T-helper 17 cell (primary cell): ENCODE results near the gene OLA1. TPM values are rescaled to one million over a fixed set of nuclear protein-coding genes. Genes with fewer than 3 reads are reported as not detected.

Experiments
- ATAC-seq: fragments of 150-1000 bp; cut with Tn5 transposase; 2 replicates; pipeline ENCODE4 v1.10.0; 2021; ENCODE audit warnings: mild to moderate bottlenecking, moderate library complexity
- DNase-seq, 3 donors: peaks; one replicate each; pipeline versions ENCODE4 v3.0.0 to v3.0.0-alpha.2; 2020 to 2021
- H3K9me3 ChIP-seq: one replicate; pipeline ENCODE4 v1.7.0; 2013; ENCODE audit warnings: low read length, mild to moderate bottlenecking; ENCODE audit not compliant: control insufficient read depth, poor library complexity, severe bottlenecking
- H3K27ac Mint-ChIP-seq: one replicate; pipeline ENCODE4 v1.8.0; 2022; ENCODE audit warnings: mild to moderate bottlenecking, moderate library complexity, mixed read lengths
- H3K27me3 Mint-ChIP-seq: one replicate; pipeline ENCODE4 v1.8.0; 2022; ENCODE audit warnings: mixed read lengths
- H3K36me3 Mint-ChIP-seq: one replicate; pipeline ENCODE4 v1.8.0; 2022; ENCODE audit warnings: low read depth, mixed read lengths
- H3K4me1 Mint-ChIP-seq: one replicate; pipeline ENCODE4 v1.8.0; 2022; ENCODE audit warnings: mild to moderate bottlenecking, mixed read lengths
- H3K4me3 Mint-ChIP-seq: one replicate; pipeline ENCODE4 v1.8.0; 2022; ENCODE audit warnings: mild to moderate bottlenecking, moderate library complexity, mixed read lengths
- total RNA-seq, 4 donors: library from RNA in 2 of 4; stranded (reverse) in 2 of 4; gene quantifications; one replicate each; pipeline ENCODE4 v1.2.3 and lab custom pipeline; 2022 to 2026

OLA1 gene
- total RNA-seq, 2 donors from 2014 or later = 42.3 to 43.6 TPM

- peaks cover 2% of the 10 kb centered on the region for H3K36me3 Mint-ChIP-seq
- H3K9me3 ChIP-seq = no peaks in the 10 kb centered on the region
- no peaks in the 10 kb centered on the region for H3K27me3 Mint-ChIP-seq
- ATAC-seq (no peak), DNase-seq (no peak)
- no peak overlapping the region for H3K27ac Mint-ChIP-seq
- H3K4me1 Mint-ChIP-seq = peaks cover 2% of the 10 kb centered on the region
- no peak overlapping the region for H3K4me3 Mint-ChIP-seq
These were observed 29.6 kb downstream of the OLA1 start for GRCh38 chr2:174218773-174219172.

GRCh38 chr2:174217869-174218268 is 30.5 kb downstream of the OLA1 start:
- Mint-ChIP-seq H3K4me1 (peaks cover 2% of the 10 kb centered on the region), H3K4me3 (no peak overlapping the region), H3K27me3 (no peaks in the 10 kb centered on the region), H3K36me3 (peaks cover 2% of the 10 kb centered on the region), H3K27ac (peak overlapping the region; percentile 41)
- no peaks in the 10 kb centered on the region for H3K9me3 ChIP-seq
- DNase-seq = no peak
- ATAC-seq = no peak

- H3K4me1 Mint-ChIP-seq = peaks cover 15% of the 10 kb centered on the region
- H3K36me3 Mint-ChIP-seq = no peaks in the 10 kb centered on the region
- H3K4me3 Mint-ChIP-seq = no peak overlapping the region
- H3K27ac Mint-ChIP-seq = no peak overlapping the region
- DNase-seq (no peak), ATAC-seq (no peak)
- no peaks in the 10 kb centered on the region for H3K27me3 Mint-ChIP-seq
- no peaks in the 10 kb centered on the region for H3K9me3 ChIP-seq
These were observed 36.4 kb downstream of the OLA1 start for GRCh38 chr2:174211954-174212353.

DNA sequence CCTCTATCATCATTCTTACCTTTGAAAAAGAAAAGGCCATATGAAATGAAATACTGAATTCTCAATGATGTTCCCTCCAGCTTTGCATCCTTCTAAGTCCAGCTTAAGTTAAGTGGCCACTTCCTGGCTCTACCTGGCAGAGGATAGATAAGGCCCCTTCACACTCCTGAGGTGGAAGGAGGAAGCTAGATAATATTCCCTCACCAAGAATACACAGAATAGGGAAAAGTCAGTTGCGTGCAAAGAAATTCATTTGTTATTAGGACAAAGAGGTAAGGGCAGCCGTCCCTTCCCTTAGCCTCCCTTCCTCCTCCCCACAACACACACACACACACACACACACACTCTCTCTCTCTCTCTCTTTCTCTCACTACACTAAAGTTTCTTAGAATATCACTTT is 37.5 kb downstream of the OLA1 start:
- Mint-ChIP-seq H3K4me3 (no peak overlapping the region), H3K27ac (no peak overlapping the region), H3K27me3 (no peaks in the 10 kb centered on the region), H3K36me3 (no peaks in the 10 kb centered on the region), H3K4me1 (peaks cover 15% of the 10 kb centered on the region)
- ATAC-seq (no peak), DNase-seq (no peak)
- no peaks in the 10 kb centered on the region for H3K9me3 ChIP-seq

DNA sequence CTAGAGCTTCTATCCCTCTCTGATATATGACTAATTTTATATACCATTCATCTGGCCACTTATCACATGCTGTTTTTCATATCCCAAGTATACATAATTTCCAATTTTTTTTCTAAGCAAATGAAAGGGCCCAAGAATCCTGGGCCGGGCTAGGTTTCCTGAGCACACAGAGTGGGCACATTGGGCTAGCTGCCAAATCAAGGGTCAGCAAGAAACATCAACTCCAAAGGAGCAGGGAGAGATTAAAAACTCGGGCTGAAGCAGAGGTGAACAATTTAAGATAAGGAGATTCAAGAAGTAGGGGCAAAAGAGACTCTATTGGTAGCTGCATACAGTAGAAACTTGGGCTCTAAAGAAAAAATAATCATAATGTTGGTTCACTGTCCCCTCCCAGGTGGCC is 39.0 kb downstream of the OLA1 start:
- no peak overlapping the region for H3K27ac Mint-ChIP-seq
- no peaks in the 10 kb centered on the region for H3K36me3 Mint-ChIP-seq
- peaks cover 17% of the 10 kb centered on the region for H3K4me1 Mint-ChIP-seq
- no peak overlapping the region for H3K4me3 Mint-ChIP-seq
- no peaks in the 10 kb centered on the region for H3K27me3 Mint-ChIP-seq
- no peak for DNase-seq
- no peaks in the 10 kb centered on the region for H3K9me3 ChIP-seq
- ATAC-seq = no peak

- no peak overlapping the region for H3K27ac Mint-ChIP-seq
- ATAC-seq (no peak), DNase-seq (no peak)
- no peaks in the 10 kb centered on the region for H3K9me3 ChIP-seq
- no peaks in the 10 kb centered on the region for H3K27me3 Mint-ChIP-seq
- H3K4me1 Mint-ChIP-seq = peaks cover 17% of the 10 kb centered on the region
- no peak overlapping the region for H3K4me3 Mint-ChIP-seq
- H3K36me3 Mint-ChIP-seq = no peaks in the 10 kb centered on the region
These were observed 40.3 kb downstream of the OLA1 start for GRCh38 chr2:174208026-174208425.

GRCh38 chr2:174205562-174205961 is 42.8 kb downstream of the OLA1 start:
- Mint-ChIP-seq H3K27ac (no peak overlapping the region), H3K27me3 (no peaks in the 10 kb centered on the region), H3K4me1 (peaks cover 14% of the 10 kb centered on the region), H3K4me3 (no peak overlapping the region), H3K36me3 (no peaks in the 10 kb centered on the region)
- no peak for ATAC-seq
- no peaks in the 10 kb centered on the region for H3K9me3 ChIP-seq
- no peak for DNase-seq

DNA sequence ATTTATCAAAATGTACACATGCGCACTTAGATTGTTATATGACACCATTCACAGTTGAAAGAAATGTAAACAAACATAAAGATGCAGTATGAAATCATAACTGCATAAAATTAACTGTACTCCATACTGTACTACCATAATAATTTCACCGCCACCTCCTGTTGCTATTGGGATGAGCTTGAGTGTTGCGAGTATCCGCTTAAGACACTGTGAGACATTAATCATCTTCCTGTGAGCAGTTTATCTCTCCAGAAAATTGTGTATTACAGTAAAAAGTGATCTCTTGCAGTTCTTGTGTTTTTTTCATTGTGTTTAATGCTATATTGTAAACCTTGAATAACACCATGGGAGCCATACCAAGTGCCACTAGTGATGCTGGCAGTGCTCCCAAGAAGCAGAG is 46.1 kb downstream of the OLA1 start:
- no peak overlapping the region for H3K4me3 Mint-ChIP-seq
- ATAC-seq = no peak
- no peaks in the 10 kb centered on the region for H3K27me3 Mint-ChIP-seq
- no peak for DNase-seq
- H3K9me3 ChIP-seq = no peaks in the 10 kb centered on the region
- peaks cover 7% of the 10 kb centered on the region for H3K4me1 Mint-ChIP-seq
- H3K36me3 Mint-ChIP-seq = no peaks in the 10 kb centered on the region
- no peak overlapping the region for H3K27ac Mint-ChIP-seq

GRCh38 chr2:174198846-174199564 is 49.3 kb downstream of the OLA1 start:
- ATAC-seq (no peak), DNase-seq (no peak)
- Mint-ChIP-seq H3K4me3 (no peak overlapping the region), H3K27ac (no peak overlapping the region), H3K4me1 (peaks cover 8% of the 10 kb centered on the region), H3K36me3 (no peaks in the 10 kb centered on the region), H3K27me3 (no peaks in the 10 kb centered on the region)
- no peaks in the 10 kb centered on the region for H3K9me3 ChIP-seq

DNA sequence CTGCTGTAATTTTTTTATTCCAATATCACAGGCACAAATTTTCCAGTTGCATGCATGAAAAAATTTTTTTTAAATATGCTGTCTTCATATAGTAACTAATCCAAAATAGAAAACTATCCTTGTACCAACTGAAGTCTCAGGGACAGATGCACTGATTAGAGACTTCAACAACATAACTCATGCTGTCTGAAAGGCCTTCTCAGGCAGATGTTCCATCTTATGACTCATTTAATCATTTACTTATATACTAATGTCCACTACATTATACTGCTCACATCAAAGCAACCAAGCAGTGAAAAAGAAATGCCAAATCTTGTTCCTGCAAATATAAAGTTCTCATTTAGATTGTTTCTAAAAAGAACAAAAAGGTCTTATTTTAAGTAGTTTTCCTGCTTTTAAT is 53.1 kb downstream of the OLA1 start:
- H3K27me3 Mint-ChIP-seq = no peaks in the 10 kb centered on the region
- H3K27ac Mint-ChIP-seq = no peak overlapping the region
- H3K4me1 Mint-ChIP-seq = peaks cover 10% of the 10 kb centered on the region
- ATAC-seq (no peak), DNase-seq (no peak)
- H3K36me3 Mint-ChIP-seq = no peaks in the 10 kb centered on the region
- H3K4me3 Mint-ChIP-seq = no peak overlapping the region
- H3K9me3 ChIP-seq = no peaks in the 10 kb centered on the region

- Mint-ChIP-seq H3K27ac (no peak overlapping the region), H3K27me3 (no peaks in the 10 kb centered on the region), H3K4me1 (peaks cover 13% of the 10 kb centered on the region), H3K4me3 (peak overlapping the region; percentile 16), H3K36me3 (no peaks in the 10 kb centered on the region)
- ATAC-seq = no peak
- no peaks in the 10 kb centered on the region for H3K9me3 ChIP-seq
- no peak for DNase-seq
These were observed 54.6 kb downstream of the OLA1 start for GRCh38 chr2:174193737-174194136.

GRCh38 chr2:174192664-174193063 is 55.7 kb downstream of the OLA1 start:
- H3K27me3 Mint-ChIP-seq = no peaks in the 10 kb centered on the region

DNA sequence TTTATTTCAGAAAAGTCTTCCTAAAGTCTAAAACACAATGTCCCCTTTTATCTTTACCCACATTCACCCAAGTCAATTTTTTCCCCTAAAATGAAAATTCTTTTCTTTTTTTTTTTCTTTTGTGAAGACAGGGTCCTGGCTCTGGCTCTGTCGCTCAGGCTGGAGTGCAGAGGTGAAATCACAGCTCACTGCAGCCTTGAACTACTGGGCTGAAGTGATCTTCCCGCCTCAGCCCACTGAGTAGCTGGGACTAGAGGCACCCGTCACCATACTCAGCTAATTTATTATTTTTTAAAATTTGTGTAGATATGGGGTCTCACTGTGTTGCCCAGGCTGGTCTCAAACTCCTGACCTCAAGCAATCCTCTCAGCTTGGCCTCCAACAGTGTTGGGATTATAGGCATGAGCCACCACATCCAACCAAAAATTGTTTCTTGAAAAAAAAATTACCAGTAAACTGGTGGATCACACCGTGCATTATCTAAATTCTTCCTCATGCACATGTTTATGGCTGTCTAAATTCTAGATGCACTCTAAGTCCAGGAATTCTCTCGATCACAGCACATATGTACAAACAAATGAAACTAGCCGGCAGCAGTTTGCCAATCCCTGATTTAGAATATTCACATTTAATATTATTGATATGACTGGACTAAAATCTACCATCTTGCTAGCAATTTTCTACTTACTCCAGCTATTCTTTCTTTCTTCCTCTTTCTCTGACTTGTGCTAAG is 56.8 kb downstream of the OLA1 start:
- H3K4me1 Mint-ChIP-seq = peaks cover 10% of the 10 kb centered on the region
- DNase-seq (no peak), ATAC-seq (no peak)
- no peak overlapping the region for H3K4me3 Mint-ChIP-seq
- no peak overlapping the region for H3K27ac Mint-ChIP-seq
- peaks cover 9% of the 10 kb centered on the region for H3K36me3 Mint-ChIP-seq
- no peaks in the 10 kb centered on the region for H3K9me3 ChIP-seq
- no peaks in the 10 kb centered on the region for H3K27me3 Mint-ChIP-seq

More at GRCh38 chr2:174192664-174193063, 55.7 kb downstream of the OLA1 start:
- peaks cover 13% of the 10 kb centered on the region for H3K4me1 Mint-ChIP-seq
- H3K27ac Mint-ChIP-seq = no peak overlapping the region
- H3K36me3 Mint-ChIP-seq = peaks cover 4% of the 10 kb centered on the region
- ATAC-seq (no peak), DNase-seq (no peak)
- H3K9me3 ChIP-seq = no peaks in the 10 kb centered on the region
- no peak overlapping the region for H3K4me3 Mint-ChIP-seq

DNA sequence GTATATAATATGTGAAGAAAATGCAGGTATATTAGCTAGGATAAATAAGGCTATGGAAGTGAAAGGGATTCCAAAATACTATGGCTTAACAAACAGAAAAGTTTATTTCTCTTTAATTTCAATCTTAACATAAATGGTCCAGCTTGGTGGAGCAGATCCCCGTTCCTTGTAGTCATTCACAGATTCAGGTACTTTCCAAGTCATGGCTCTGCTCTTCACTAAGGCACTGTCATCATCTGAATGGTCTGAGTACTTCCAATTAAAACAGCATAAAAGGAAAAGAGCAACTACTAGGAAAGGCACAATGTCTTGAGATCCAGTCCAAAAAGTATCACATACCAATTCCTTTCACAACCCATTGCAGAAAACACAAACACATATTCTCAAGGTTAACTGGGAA is 63.4 kb downstream of the OLA1 start:
- no peaks in the 10 kb centered on the region for H3K9me3 ChIP-seq
- DNase-seq = no peak
- no peak overlapping the region for H3K4me3 Mint-ChIP-seq
- peaks cover 11% of the 10 kb centered on the region for H3K36me3 Mint-ChIP-seq
- H3K4me1 Mint-ChIP-seq = peaks cover 10% of the 10 kb centered on the region
- H3K27me3 Mint-ChIP-seq = no peaks in the 10 kb centered on the region
- ATAC-seq = no peak
- H3K27ac Mint-ChIP-seq = no peak overlapping the region
